ENCODE results near the gene TTYH3. TPM values are rescaled to one million over a fixed set of nuclear protein-coding genes. Genes with fewer than 3 reads are reported as not detected.

TTYH3 gene
- total RNA-seq, 1 donor from 2014 or later = 296 TPM

GRCh38 chr7:2708547-2709310, 76.9 kb downstream of the TTYH3 start:
- Mint-ChIP-seq H3K27me3 (ENCODE audit: low read depth) (peaks cover 4% of the 10 kb centered on the region), H3K36me3 (peaks cover 4% of the 10 kb centered on the region), H3K9me3 (peaks cover 6% of the 10 kb centered on the region), H3K27ac (no peak overlapping the region), H3K4me3 (no peak overlapping the region), H3K4me1 (peaks cover 4% of the 10 kb centered on the region)
- no peak for DNase-seq (ENCODE audit: low spot score in 2 of 2, unreplicated experiment in 2 of 2)
- TF ChIP-seq, protein P1, sequence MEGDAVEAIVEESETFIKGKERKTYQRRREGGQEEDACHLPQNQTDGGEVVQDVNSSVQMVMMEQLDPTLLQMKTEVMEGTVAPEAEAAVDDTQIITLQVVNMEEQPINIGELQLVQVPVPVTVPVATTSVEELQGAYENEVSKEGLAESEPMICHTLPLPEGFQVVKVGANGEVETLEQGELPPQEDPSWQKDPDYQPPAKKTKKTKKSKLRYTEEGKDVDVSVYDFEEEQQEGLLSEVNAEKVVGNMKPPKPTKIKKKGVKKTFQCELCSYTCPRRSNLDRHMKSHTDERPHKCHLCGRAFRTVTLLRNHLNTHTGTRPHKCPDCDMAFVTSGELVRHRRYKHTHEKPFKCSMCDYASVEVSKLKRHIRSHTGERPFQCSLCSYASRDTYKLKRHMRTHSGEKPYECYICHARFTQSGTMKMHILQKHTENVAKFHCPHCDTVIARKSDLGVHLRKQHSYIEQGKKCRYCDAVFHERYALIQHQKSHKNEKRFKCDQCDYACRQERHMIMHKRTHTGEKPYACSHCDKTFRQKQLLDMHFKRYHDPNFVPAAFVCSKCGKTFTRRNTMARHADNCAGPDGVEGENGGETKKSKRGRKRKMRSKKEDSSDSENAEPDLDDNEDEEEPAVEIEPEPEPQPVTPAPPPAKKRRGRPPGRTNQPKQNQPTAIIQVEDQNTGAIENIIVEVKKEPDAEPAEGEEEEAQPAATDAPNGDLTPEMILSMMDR (IDR thresholded peaks at IDR 0.05; ENCODE audit: unreplicated experiment) = no peak

GRCh38 chr7:2709553-2710285, 77.9 kb downstream of the TTYH3 start:
- DNase-seq (ENCODE audit: low spot score in 2 of 2, unreplicated experiment in 2 of 2) = peak; percentile 54 to 83

GRCh38 chr7:2710286-2710655, 78.5 kb downstream of the TTYH3 start:
- Mint-ChIP-seq H3K27ac (no peak overlapping the region), H3K36me3 (peaks cover 14% of the 10 kb centered on the region), H3K4me3 (no peak overlapping the region), H3K27me3 (ENCODE audit: low read depth) (peaks cover 4% of the 10 kb centered on the region), H3K9me3 (peaks cover under 1% of the 10 kb centered on the region), H3K4me1 (peaks cover 6% of the 10 kb centered on the region)
- TF ChIP-seq, protein P1 (IDR thresholded peaks at IDR 0.05; ENCODE audit: unreplicated experiment) = no peak
- DNase-seq (ENCODE audit: low spot score in 2 of 2, unreplicated experiment in 2 of 2) = no peak

More at GRCh38 chr7:2709553-2710285, 77.9 kb downstream of the TTYH3 start:
- Mint-ChIP-seq H3K27me3 (ENCODE audit: low read depth) (peaks cover 4% of the 10 kb centered on the region), H3K4me3 (no peak overlapping the region), H3K9me3 (peaks cover 6% of the 10 kb centered on the region), H3K27ac (no peak overlapping the region), H3K36me3 (peaks cover 10% of the 10 kb centered on the region), H3K4me1 (peaks cover 4% of the 10 kb centered on the region)
- TF ChIP-seq, protein P1 (IDR thresholded peaks at IDR 0.05; ENCODE audit: unreplicated experiment) = peak; percentile 87

DNA sequence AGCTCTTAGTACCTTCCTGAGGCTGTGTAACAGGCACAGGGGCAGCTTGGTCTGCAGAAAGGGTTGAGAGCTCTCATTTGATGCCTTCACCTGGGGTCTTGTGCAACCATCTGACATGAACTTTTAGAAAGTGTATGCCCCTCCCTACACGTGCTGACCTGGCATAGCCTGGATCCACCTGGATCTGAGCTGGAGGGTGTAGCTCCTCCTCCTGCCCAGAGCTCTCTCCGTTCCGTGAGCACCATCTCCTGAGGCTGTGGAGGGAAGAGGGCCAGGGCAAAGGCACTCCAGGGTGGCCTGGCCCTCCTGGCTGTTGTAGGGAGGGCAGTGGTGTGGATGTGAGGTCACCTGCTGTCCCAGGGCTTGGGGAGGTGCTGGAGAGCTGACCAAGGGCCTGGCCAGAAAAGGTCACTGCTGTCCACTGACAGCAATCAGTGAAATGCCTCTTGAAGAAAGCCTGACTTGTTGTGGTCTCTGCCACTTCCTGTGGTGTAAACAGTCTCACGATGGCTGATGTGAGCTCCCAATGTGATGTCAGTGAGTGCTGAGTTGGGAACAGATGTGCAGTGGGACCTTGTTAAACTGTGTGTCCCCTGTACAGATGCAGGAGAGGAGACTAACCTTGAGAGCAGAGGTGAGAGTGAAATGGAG, 79.2 kb downstream of the TTYH3 start:
- H3K27ac Mint-ChIP-seq = no peak overlapping the region
- peaks cover 15% of the 10 kb centered on the region for H3K36me3 Mint-ChIP-seq
- H3K4me3 Mint-ChIP-seq = no peak overlapping the region
- TF ChIP-seq, protein P1 (IDR thresholded peaks at IDR 0.05; ENCODE audit: unreplicated experiment) = no peak
- DNase-seq (ENCODE audit: low spot score in 2 of 2, unreplicated experiment in 2 of 2) = no peak
- H3K9me3 Mint-ChIP-seq = no peaks in the 10 kb centered on the region
- peaks cover 4% of the 10 kb centered on the region for H3K27me3 Mint-ChIP-seq (ENCODE audit: low read depth)
- peaks cover 13% of the 10 kb centered on the region for H3K4me1 Mint-ChIP-seq

DNA sequence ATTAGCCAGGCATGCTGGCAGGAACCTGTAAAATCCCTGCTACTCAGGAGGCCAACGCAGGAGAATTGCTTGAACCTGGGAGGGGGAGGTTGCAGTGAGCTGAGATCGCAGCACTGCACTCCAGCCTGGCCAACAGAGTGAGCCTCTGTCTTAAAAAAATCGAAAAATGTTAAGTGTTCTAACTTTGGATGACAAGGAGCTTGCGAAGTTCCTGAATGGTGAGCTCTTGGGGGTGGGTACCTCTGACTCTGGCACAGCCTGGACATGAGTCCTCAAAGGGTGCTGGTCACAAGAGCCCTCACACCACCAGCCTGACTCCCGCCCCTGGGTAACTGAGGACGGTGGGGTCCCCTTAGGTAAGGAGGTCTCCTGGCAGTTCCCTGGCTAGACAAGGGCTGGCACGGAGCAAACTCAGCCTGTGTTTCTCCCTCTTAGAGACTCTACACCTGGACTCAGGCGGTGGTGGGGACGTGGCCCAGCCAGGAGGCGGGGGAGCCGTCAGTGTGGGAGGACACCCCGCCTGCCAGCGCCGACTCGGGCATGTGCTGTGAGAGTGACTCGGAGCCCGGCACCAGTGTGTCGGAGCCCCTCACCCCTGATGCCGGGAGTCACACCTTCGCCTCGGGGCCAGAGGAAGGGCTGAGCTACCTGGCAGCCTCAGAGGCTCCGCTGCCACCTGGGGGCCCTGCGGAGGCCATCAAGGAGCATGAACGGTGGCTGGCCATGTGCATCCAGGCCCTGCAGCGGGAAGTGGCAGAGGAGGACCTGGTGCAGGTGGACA, 80.3 kb downstream of the TTYH3 start:
- Mint-ChIP-seq H3K36me3 (peaks cover 15% of the 10 kb centered on the region), H3K27ac (no peak overlapping the region), H3K4me1 (peaks cover 23% of the 10 kb centered on the region), H3K4me3 (no peak overlapping the region), H3K9me3 (no peaks in the 10 kb centered on the region), H3K27me3 (ENCODE audit: low read depth) (peaks cover 4% of the 10 kb centered on the region)
- TF ChIP-seq, protein P1 (IDR thresholded peaks at IDR 0.05; ENCODE audit: unreplicated experiment) = no peak
- DNase-seq (ENCODE audit: low spot score in 2 of 2, unreplicated experiment in 2 of 2) = no peak

Data from mesothelial cell of epicardium (in vitro differentiated cells).